HT-29 (cell line): ENCODE results near the gene FLYWCH2. TPM values are rescaled to one million over a fixed set of nuclear protein-coding genes. Genes with fewer than 3 reads are reported as not detected.
"Not testable (repeated sequence)": the region's sequence is repeated elsewhere in the genome, so short reads cannot be mapped to it uniquely, and the experiment has no call there.

Experiments used
- DNase-seq: peaks from one replicate; pipeline ENCODE4 v3.0.0-alpha.2; 2015; ENCODE audit warnings: low spot score
- total RNA-seq: library from RNA; depleted of rRNA; stranded (reverse); fragments of >200 nt; shearing (Covaris generic); gene quantifications from 2 replicates; pipeline ENCODE4 v1.2.3, GENCODE V29; 2014; rRNA removed

FLYWCH2 gene
- total RNA-seq, 1 experiment from 2014 or later: 52.2 TPM

GRCh38 chr16:2937170-2937569 is 54.2 kb downstream of the FLYWCH2 start:
- DNase-seq: no peak

GRCh38 chr16:2938206-2938605 is 55.2 kb downstream of the FLYWCH2 start:
- DNase-seq: no peak

- DNase-seq: no peak
These were observed 57.0 kb downstream of the FLYWCH2 start for GRCh38 chr16:2939968-2940367.

- no peak for DNase-seq
These were observed 59.0 kb downstream of the FLYWCH2 start for GRCh38 chr16:2942045-2942444.

- DNase-seq: not testable (repeated sequence)
These were observed 60.7 kb downstream of the FLYWCH2 start for GRCh38 chr16:2943716-2944115.

GRCh38 chr16:2946649-2947048 is 63.6 kb downstream of the FLYWCH2 start:
- no peak for DNase-seq

Other genes with a start within 250 kb of the FLYWCH2 start
- gene KCTD5, start 200.7 kb upstream of the FLYWCH2 start, total RNA-seq: 73.1 and 104 TPM in 2 replicates
- gene PRSS27, start 163.0 kb upstream of the FLYWCH2 start, total RNA-seq: 0.23 and 2.6 TPM in 2 replicates
- 132 and 138 TPM in 2 replicates for gene SRRM2, start 130.6 kb upstream of the FLYWCH2 start, total RNA-seq
- gene ELOB, start 105.9 kb upstream of the FLYWCH2 start, total RNA-seq: 387 and 398 TPM in 2 replicates
- 0.13 TPM in 1 of 2 replicates, not detected in the other for gene PRSS33, start 95.7 kb upstream of the FLYWCH2 start, total RNA-seq
- gene PRSS41, start 84.7 kb upstream of the FLYWCH2 start, total RNA-seq: not detected in 2 replicates
- gene PRSS21, start 66.0 kb upstream of the FLYWCH2 start, total RNA-seq: not detected in 2 replicates
- gene ZG16B, start 52.9 kb upstream of the FLYWCH2 start, total RNA-seq: 16.1 and 23.3 TPM in 2 replicates
- 97.1 and 114 TPM in 2 replicates for gene PRSS22, start 25.0 kb upstream of the FLYWCH2 start, total RNA-seq
- gene FLYWCH1, start 28.7 kb downstream of the FLYWCH2 start, total RNA-seq: 25.8 and 30.1 TPM in 2 replicates
- gene KREMEN2, start 81.1 kb downstream of the FLYWCH2 start, total RNA-seq: 0.08 and 0.31 TPM in 2 replicates
- gene PAQR4, start 86.1 kb downstream of the FLYWCH2 start, total RNA-seq: 97.9 and 106 TPM in 2 replicates
- 86.3 and 92.1 TPM in 2 replicates for gene PKMYT1, start 97.2 kb downstream of the FLYWCH2 start, total RNA-seq
- gene CLDN9, start 129.7 kb downstream of the FLYWCH2 start, total RNA-seq: 2.6 and 4.7 TPM in 2 replicates
- gene CLDN6, start 135.0 kb downstream of the FLYWCH2 start, total RNA-seq: not detected in 2 replicates
- 709 and 783 TPM in 2 replicates for gene TNFRSF12A, start 137.2 kb downstream of the FLYWCH2 start, total RNA-seq
- gene HCFC1R1, start 140.7 kb downstream of the FLYWCH2 start, total RNA-seq: 32.0 and 39.4 TPM in 2 replicates
- gene THOC6, start 140.8 kb downstream of the FLYWCH2 start, total RNA-seq: 54.9 and 58.5 TPM in 2 replicates
- 40.5 and 50.1 TPM in 2 replicates for gene BICDL2, start 153.7 kb downstream of the FLYWCH2 start, total RNA-seq
- gene MMP25, start 163.3 kb downstream of the FLYWCH2 start, total RNA-seq: 0.05 TPM in 1 of 2 replicates, not detected in the other
- gene IL32, start 182.4 kb downstream of the FLYWCH2 start, total RNA-seq: 5.0 and 8.5 TPM in 2 replicates
- not detected in 2 replicates for gene ZSCAN10, start 216.1 kb downstream of the FLYWCH2 start, total RNA-seq
- 26.7 and 33.3 TPM in 2 replicates for gene ZNF205, start 229.4 kb downstream of the FLYWCH2 start, total RNA-seq